Measurements from ENCODE around the gene ALX4.

ALX4 gene

GRCh38 chr11:44241851-44242250, 68.1 kb downstream of the ALX4 start:
- FAIRE-seq (no peak), DNase-seq (ENCODE audit: insufficient read length, low spot score) (no peak)
- TF ChIP-seq, protein P1, sequence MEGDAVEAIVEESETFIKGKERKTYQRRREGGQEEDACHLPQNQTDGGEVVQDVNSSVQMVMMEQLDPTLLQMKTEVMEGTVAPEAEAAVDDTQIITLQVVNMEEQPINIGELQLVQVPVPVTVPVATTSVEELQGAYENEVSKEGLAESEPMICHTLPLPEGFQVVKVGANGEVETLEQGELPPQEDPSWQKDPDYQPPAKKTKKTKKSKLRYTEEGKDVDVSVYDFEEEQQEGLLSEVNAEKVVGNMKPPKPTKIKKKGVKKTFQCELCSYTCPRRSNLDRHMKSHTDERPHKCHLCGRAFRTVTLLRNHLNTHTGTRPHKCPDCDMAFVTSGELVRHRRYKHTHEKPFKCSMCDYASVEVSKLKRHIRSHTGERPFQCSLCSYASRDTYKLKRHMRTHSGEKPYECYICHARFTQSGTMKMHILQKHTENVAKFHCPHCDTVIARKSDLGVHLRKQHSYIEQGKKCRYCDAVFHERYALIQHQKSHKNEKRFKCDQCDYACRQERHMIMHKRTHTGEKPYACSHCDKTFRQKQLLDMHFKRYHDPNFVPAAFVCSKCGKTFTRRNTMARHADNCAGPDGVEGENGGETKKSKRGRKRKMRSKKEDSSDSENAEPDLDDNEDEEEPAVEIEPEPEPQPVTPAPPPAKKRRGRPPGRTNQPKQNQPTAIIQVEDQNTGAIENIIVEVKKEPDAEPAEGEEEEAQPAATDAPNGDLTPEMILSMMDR (IDR thresholded peaks at IDR 0.05; ENCODE audit: insufficient read depth, missing control alignments), result no peak

DNA sequence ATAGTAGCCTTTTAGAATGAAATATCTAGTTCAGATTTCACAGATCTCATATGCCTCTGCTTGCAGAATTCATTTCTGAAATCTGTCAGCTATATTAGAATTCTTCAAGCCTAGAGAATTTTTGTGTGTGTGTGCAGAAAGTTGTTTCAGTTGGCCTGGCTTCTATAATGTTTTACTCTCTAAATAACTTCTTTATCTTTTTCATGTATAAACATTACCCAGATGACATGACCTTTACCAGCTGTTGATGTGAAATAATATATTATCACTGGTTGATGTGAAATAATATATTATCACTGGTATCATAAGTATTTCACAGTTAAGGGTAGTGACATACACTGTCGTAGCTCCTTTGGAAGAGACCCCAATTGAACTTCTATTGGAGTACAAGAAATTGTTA, 72.8 kb downstream of the ALX4 start:
- DNase-seq (ENCODE audit: insufficient read length, low spot score), result no peak
- no peak for FAIRE-seq

DNA sequence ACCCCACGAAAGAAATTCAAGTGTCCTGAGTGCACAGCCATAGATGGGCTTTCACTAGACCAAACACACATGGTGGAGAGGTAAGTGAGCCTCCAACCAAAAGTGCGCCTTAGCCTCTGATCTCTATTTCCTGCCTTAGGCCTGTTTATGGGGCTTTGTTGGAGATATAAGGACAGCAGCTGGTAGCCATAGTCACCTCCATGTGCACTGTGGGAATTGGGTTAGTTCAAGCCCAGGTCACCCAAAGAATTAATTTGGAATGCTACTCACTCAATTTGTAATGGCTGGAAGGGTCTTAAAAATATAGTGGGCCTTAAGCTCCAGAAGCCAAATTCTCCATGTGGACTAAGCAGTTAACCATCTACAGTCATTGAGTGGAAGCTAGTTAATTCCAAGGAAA, 73.6 kb downstream of the ALX4 start:
- FAIRE-seq (no peak), DNase-seq (ENCODE audit: insufficient read length, low spot score) (no peak)
- TF ChIP-seq, protein P1 (IDR thresholded peaks at IDR 0.05; ENCODE audit: insufficient read depth, missing control alignments), result no peak

More for the DNA sequence above, 72.8 kb downstream of the ALX4 start:
- TF ChIP-seq, protein P1 (IDR thresholded peaks at IDR 0.05; ENCODE audit: insufficient read depth, missing control alignments), result no peak

- no peak for DNase-seq (ENCODE audit: insufficient read length, low spot score)
- TF ChIP-seq, protein P1 (IDR thresholded peaks at IDR 0.05; ENCODE audit: insufficient read depth, missing control alignments), result no peak
- FAIRE-seq, result no peak
Observed at GRCh38 chr11:44235765-44236201, 74.2 kb downstream of the ALX4 start.

DNA sequence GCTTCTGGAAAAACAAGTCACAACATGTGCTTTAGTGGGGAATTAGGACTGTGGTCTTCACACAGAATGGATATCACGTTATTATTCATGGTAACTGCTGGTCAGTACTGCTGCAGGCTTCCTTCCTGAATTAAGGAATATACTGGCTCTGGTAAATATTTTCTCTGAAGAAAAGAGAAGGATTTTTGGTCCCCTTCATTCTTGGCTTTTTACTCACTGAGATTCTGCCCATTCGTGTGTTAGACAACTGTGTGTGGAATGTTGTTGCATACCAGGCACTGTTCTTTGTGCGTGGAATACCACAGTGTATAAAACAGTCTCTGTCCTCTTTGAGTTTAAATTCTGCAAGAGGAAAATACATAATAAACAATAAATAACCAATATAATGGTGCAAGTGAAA, 80.3 kb downstream of the ALX4 start:
- FAIRE-seq (no peak), DNase-seq (ENCODE audit: insufficient read length, low spot score) (no peak)
- TF ChIP-seq, protein P1 (IDR thresholded peaks at IDR 0.05; ENCODE audit: insufficient read depth, missing control alignments), result no peak

DNA sequence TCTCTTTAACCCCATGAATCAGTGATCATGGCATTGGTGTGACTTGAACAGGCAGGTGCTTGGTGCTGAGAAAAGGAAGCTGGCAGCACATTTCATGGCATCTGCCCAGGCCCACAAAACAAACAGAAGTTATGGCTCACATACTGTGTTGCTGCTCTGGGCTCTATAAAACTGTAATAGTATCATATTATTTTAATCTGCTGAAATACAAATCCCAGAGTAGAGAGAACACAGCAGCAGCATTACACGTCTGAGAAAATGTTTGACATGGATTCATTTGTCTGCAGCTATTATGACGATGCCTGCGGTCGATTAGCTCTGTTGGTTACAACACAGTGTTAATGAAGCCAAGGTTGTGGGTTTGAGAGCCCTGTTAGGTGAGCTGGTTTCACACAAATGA, 80.8 kb downstream of the ALX4 start:
- DNase-seq (ENCODE audit: insufficient read length, low spot score) (no peak), FAIRE-seq (no peak)
- TF ChIP-seq, protein P1 (IDR thresholded peaks at IDR 0.05; ENCODE audit: insufficient read depth, missing control alignments), result no peak

DNA sequence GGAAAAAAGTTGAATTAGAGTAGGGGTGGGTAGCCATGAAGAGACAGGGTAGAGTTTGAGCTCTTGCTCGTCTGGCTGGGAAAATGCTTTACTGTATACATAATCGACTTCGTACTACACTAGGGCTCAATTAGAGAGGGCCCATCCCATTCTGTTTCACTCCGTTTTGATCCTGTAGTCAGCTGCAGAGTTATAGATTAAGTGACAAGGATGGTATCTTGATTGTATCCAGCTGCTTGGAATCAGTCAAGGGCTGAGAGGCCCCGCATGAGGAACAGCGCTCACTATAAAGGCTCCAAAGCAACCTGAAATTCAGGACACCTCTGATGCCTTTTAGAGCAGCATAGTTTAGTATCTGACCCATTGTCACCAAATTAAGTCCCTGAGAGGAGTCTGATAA, 81.6 kb downstream of the ALX4 start:
- TF ChIP-seq, protein P1 (IDR thresholded peaks at IDR 0.05; ENCODE audit: insufficient read depth, missing control alignments), result no peak
- DNase-seq (ENCODE audit: insufficient read length, low spot score) (no peak), FAIRE-seq (no peak)

All from D721Med (cell line).